GM18526 (cell line): ENCODE data around the gene COX7C.

Experiments used
- POLR2A ChIP-seq: IDR thresholded peaks from 3 replicates; pipeline ENCODE4 v1.6.1; 2011; ENCODE audit not compliant: insufficient read length; ENCODE audit errors: extremely low read depth

Gene COX7C, protein sequence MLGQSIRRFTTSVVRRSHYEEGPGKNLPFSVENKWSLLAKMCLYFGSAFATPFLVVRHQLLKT

DNA sequence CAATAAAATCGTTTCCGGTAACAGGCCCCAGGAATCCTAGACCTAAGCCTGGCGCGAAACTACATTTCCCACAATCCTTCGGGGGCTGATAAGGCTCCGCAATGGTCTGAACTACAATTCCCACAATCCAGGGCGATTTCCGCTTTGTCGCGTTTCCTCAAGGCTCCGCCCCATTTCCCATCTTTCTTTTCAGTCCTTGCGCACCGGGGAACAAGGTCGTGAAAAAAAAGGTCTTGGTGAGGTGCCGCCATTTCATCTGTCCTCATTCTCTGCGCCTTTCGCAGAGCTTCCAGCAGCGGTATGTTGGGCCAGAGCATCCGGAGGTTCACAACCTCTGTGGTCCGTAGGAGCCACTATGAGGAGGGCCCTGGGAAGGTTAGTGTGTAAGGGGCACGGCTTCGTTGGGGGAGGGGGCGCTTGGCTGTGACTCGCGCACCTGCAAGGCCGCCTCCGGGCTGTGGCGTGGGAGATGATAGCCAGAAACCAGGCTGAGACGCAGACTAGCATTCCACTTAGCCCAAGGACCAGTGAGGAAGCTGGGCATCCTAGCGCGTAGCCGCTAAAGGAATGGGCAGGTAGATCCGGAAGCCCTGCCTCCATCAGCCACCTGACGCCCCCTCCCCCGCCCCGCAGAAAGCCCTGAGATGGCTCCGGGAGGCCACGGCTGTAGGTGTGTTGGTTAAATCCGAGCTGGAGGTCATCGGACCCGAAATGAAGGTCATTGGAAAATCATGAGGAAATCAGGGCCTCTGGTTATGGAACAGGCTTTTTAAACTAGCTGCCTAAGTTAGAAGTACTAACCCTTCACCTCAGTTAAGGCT, at the start of gene COX7C:
COX7C (plus strand) TSS at position 186 of the 821 bp plus-strand sequence; CDS start at position 301, 115 bp downstream.
- peak; percentile 66 for TF ChIP-seq POLR2A

- no peak for TF ChIP-seq POLR2A
Measured at GRCh38 chr5:86570427-86571083, 47.2 kb upstream of the COX7C start.

DNA sequence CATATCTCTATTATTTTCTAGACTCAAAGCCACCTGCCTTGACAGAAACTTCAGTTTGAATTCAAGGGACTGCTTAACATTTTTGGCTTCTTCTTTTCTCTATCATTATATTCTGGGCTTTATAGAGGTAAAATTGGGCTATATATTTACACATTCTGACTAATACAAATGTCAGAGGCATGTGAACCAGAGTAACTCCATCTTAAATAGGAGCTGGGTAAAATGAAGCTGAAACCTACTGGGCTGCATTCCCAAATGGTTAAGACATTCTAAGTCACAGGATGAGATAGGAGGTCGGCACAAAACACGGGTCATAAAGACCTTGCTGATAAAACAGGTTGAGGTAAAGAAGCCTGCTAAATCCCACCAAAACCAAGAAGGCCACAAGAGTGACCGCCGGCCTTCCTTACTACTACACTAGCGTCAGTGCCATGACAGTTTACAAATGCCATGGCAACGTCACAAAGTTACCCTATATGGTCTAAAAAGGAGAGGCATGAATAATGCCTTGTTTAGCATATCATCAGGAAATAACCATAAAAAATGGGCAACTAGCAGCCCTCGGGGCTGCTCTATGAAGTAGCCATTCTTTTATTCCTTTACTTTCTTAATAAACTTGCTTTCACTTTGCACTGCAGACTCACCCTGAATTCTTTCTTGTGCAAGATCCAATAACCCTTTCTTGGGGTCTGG, 44.8 kb upstream of the COX7C start:
- TF ChIP-seq POLR2A, result no peak

GRCh38 chr5:86579502-86579901, 38.2 kb upstream of the COX7C start:
- TF ChIP-seq POLR2A, result no peak

DNA sequence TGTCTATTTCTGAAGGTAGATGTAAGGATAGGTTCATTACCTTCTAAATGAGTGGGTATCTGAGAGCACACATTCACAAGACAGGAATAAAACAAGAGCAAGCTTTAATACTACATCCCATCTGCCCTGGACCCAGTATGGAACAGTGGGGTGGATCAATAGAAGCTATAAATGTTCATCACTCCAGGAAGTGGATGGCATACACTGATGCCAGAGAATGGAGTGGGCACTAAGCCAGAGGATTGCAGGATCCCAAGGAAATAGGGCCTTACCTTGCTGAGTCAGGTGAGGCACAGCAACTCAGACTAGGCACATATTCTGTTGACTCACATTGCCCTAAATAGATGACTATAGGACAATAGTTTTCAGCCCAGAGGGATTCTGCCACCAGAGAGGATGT, 21.3 kb upstream of the COX7C start:
- no peak for TF ChIP-seq POLR2A

- TF ChIP-seq POLR2A, result no peak
Measured at GRCh38 chr5:86605881-86606280, 11.9 kb upstream of the COX7C start.

DNA sequence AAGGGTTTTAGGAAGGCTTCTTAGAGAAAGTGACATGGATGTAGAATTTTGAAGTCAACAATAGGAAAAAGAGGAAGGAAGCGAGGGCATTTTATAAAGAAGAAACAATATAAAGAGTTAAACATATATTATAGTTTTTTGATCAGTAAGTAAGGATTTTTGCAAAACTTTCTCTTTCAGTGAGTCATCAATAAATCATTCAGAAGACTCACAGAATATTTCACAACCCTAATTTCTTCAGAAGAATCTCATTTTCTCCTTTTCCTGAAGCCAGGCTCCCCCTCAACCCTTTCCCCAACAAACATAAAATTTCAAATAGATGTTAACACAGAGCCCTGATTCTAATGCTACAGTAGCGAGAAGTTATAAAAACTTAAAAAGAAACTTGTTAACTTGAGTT, 4.3 kb upstream of the COX7C start:
- TF ChIP-seq POLR2A, result no peak

- no peak for TF ChIP-seq POLR2A
Measured at GRCh38 chr5:86617309-86617755, 409 bp upstream of the COX7C start.

DNA sequence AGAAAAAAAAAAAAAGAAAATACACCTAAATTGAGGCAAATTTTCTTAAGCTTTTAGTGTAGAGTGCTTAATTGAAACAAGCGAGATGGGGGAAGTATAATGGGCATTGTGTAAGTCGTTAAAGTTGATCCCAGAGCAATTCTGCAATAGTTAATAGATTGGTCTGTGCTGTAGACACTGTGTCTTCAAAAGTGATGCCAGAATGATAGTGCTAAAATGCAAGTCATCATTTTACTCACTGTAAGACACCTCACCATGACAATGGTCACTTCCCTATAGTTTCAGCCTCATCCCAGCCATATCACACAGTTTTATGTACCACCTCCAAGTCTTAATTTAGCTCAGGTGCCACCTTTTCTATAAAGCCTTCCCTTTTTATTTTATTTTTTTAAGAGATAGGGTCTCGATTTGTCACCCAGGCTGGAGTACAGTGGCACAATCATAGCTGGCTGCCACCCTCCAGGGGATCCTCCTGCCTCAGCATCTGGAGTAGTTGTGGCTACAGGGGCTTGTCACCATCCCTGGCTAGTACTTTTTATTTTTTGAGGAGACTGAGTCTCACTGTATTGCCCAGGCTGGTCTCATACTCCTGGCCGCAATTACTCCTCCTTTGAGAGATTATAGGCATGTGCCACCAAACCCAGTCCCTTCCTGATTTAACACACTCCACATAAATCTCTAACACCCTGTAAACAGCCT, 6.2 kb downstream of the COX7C start:
- no peak for TF ChIP-seq POLR2A

GRCh38 chr5:86625148-86625547, 7.4 kb downstream of the COX7C start:
- no peak for TF ChIP-seq POLR2A

DNA sequence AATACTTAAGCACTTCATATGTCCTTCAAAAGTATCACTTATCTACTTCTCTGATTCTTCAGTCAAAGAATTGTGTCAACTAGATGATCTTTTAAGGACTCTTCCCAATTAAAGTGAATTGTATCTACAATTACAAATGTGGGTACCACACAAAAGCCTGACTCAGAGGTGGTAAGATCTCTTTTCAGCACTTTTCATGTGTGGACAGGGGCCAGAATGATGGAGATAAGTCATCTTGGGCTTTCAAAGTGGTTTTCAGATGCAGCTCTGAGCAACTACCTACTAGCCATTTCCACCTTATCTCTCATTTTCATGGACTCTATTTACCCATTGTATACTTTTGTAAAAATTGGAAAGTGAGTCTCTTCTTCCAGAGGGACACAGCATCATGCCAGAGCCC, 8.4 kb downstream of the COX7C start:
- no peak for TF ChIP-seq POLR2A

DNA sequence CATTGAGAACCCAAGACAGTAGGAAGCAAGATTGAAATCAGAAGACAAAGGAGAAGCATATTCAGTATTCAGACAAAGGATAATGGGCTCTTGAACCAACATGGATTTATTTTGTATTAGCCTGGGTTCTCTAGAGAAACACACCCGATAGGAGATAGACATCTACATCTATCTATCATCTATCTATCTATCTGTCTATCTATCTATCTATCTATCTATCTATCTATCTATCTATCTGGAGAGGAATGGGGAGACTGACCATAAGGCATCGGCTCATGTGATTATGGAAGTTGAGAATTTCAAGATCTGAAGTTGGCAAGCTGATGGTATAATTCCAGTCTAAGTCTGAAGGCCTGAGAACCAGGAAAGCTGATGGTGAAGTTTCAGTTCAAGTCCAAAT, 13.4 kb downstream of the COX7C start:
- no peak for TF ChIP-seq POLR2A

GRCh38 chr5:86640998-86641397, 23.3 kb downstream of the COX7C start:
- no peak for TF ChIP-seq POLR2A

GRCh38 chr5:86644843-86645242, 27.1 kb downstream of the COX7C start:
- no peak for TF ChIP-seq POLR2A

- TF ChIP-seq POLR2A, result no peak
Measured at GRCh38 chr5:86645885-86646284, 28.1 kb downstream of the COX7C start.
